B cell (primary cell): Measurements from ENCODE around the gene ART5. TPM values are rescaled to one million over a fixed set of nuclear protein-coding genes. Genes with fewer than 3 reads are reported as not detected.

Experiments
- ATAC-seq: fragments of 200-7000 bp; cut with Tn5 transposase; one replicate; pipeline ENCODE4 v1.10.0; 2021; ENCODE audit warnings: low read depth, mild to moderate bottlenecking, moderate number of reproducible peaks, moderate library complexity
- CTCF ChIA-PET: fragments of 350-600 bp; sonication (Branson Sonifier 250); formaldehyde crosslinking; loops from one replicate; lab custom pipeline; 2021; ENCODE audit warnings: antibody characterized with exemption, inconsistent platforms; lab: Charles Lee
- POLR2A ChIA-PET: fragments of 350-600 bp; sonication (Branson Sonifier 250); formaldehyde crosslinking; loops from one replicate; lab custom pipeline; 2021; ENCODE audit warnings: antibody characterized with exemption; lab: Charles Lee
- DNase-seq: peaks from one replicate; pipeline ENCODE4 v3.0.0; 2013
- H2AFZ ChIP-seq: 2 replicates; pipeline ENCODE4 v1.6.1; 2012; ENCODE audit warnings: mild to moderate bottlenecking, low read depth, low read length; ENCODE audit not compliant: insufficient read depth, poor library complexity, severe bottlenecking
- H3K27ac ChIP-seq, 2 donors: 1 replicate in 1 of 2; 2 replicates in 1 of 2; pipeline ENCODE4 v1.5.1; 2012 to 2013; ENCODE audit warnings: low read length in 2 of 2, mild to moderate bottlenecking in 2 of 2, moderate library complexity in 1 of 2
- H3K27me3 ChIP-seq, 4 experiments: fragments of 200-600 bp in 1 of 4; sonication (generic) in 1 of 4; replicated peaks in 1 of 4; 1 replicate in 2 of 4; 2 replicates in 2 of 4; pipeline versions ENCODE4 v1.6.1 to v1.7.0; 2013 to 2016; ENCODE audit warnings: low read length in 3 of 4, mild to moderate bottlenecking in 2 of 4, mixed read lengths in 1 of 4, moderate library complexity in 1 of 4; ENCODE audit not compliant: insufficient read depth in 4 of 4, control insufficient read depth in 3 of 4; ENCODE audit errors: control extremely low read depth in 1 of 4
- H3K36me3 ChIP-seq, 2 experiments: replicated peaks in 1 of 2; 1 replicate in 1 of 2; 2 replicates in 1 of 2; pipeline versions ENCODE4 v1.6.1 to v1.7.1; 2013; ENCODE audit warnings: low read length in 1 of 2; ENCODE audit not compliant: insufficient read depth in 2 of 2, control insufficient read depth in 1 of 2; ENCODE audit errors: control extremely low read depth in 1 of 2, extremely low read depth in 1 of 2
- H3K4me1 ChIP-seq, 2 donors: fragments of 200-600 bp in 1 of 2; sonication (generic) in 1 of 2; 1 replicate in 1 of 2; 2 replicates in 1 of 2; pipeline versions ENCODE4 v1.5.1 to v1.6.1; 2013 to 2017; ENCODE audit warnings: low read length in 2 of 2; ENCODE audit not compliant: control insufficient read depth in 2 of 2, insufficient read depth in 2 of 2
- H3K4me2 ChIP-seq: replicated peaks from 2 replicates; pipeline ENCODE3; 2012; ENCODE audit warnings: mild to moderate bottlenecking, low read depth, low read length; ENCODE audit not compliant: poor library complexity, severe bottlenecking
- H3K4me3 ChIP-seq, 5 experiments: fragments of 200-600 bp in 1 of 5; sonication (generic) in 1 of 5; 1 replicate in 3 of 5; 2 replicates in 2 of 5; pipeline versions ENCODE4 v1.5.1 to v1.7.0; 2011 to 2016; ENCODE audit warnings: low read length in 4 of 5, mild to moderate bottlenecking in 4 of 5, low read depth in 2 of 5, control low read depth in 1 of 5, moderate library complexity in 1 of 5; ENCODE audit not compliant: insufficient read depth in 1 of 5; ENCODE audit errors: control extremely low read depth in 1 of 5, extremely low read depth in 1 of 5
- H3K79me2 ChIP-seq: fragments of 200-600 bp; sonication (generic); one replicate; pipeline ENCODE4 v1.6.0; 2016; ENCODE audit warnings: low read length; ENCODE audit not compliant: control insufficient read depth, insufficient read depth
- H3K9ac ChIP-seq: fragments of 200-600 bp; sonication (generic); 2 replicates; pipeline ENCODE4 v1.6.1; 2017; ENCODE audit warnings: mild to moderate bottlenecking, low read length, moderate library complexity
- H3K9me3 ChIP-seq, 3 donors: one replicate each; pipeline versions ENCODE4 v1.6.1 to v1.7.1; 2013; ENCODE audit warnings: low read length in 2 of 3; ENCODE audit not compliant: control insufficient read depth in 2 of 3, insufficient read depth in 1 of 3; ENCODE audit errors: control extremely low read depth in 1 of 3
- H4K20me1 ChIP-seq: 2 replicates; pipeline ENCODE4 v1.6.0; 2012; ENCODE audit warnings: mild to moderate bottlenecking, low read length; ENCODE audit not compliant: insufficient read depth, control insufficient read depth, poor library complexity, severe bottlenecking
- H3K27ac Mint-ChIP-seq: one replicate; pipeline ENCODE4 v1.8.0; 2021; ENCODE audit warnings: mixed read lengths
- H3K27me3 Mint-ChIP-seq: one replicate; pipeline ENCODE4 v1.8.0; 2021; ENCODE audit warnings: mixed read lengths
- H3K4me1 Mint-ChIP-seq: one replicate; pipeline ENCODE4 v1.8.0; 2021; ENCODE audit warnings: mixed read lengths
- H3K4me3 Mint-ChIP-seq: one replicate; pipeline ENCODE4 v1.8.0; 2021; ENCODE audit warnings: mixed read lengths
- H3K9me3 Mint-ChIP-seq: one replicate; pipeline ENCODE4 v1.8.0; 2022; ENCODE audit warnings: mixed read lengths; ENCODE audit not compliant: insufficient read depth
- CTCF ChIP-seq: fragments of 200-600 bp; IDR thresholded peaks from one replicate; pipeline ENCODE4 v1.8.0; 2022; ENCODE audit warnings: antibody characterized with exemption, mild to moderate bottlenecking
- EZH2 ChIP-seq: IDR thresholded peaks from 2 replicates; pipeline ENCODE4 v1.6.1; 2012; ENCODE audit warnings: borderline replicate concordance, low read depth, mild to moderate bottlenecking, moderate library complexity, low read length; ENCODE audit not compliant: insufficient read depth, poor library complexity, severe bottlenecking
- WGBS: methylation state at CpG from one replicate; pipeline ENCODE4 v1.1.5; 2013; ENCODE audit warnings: missing lambda C conversion rate; ENCODE audit not compliant: insufficient coverage; 5-methylcytosine and 5-hydroxymethylcytosine counted together
- intact Hi-C: fragments of 100-400 bp; cut with micrococcal nuclease; formaldehyde crosslinking; loops from one replicate; pipeline ENCODE4 v1.10.0; 2022
- polyA plus RNA-seq: library from polyadenylated mRNA; depleted of rRNA; stranded (reverse); fragments of >200 nt; gene quantifications from 2 replicates; pipeline ENCODE4 v1.2.3, GENCODE V29; 2012
- total RNA-seq, 2 donors: library from RNA; stranded (reverse); fragments of 120-200 nt in 1 of 2; gene quantifications; 1 replicate in 1 of 2; 2 replicates in 1 of 2; pipeline versions ENCODE4 v1.2.3 to v1.2.4, GENCODE V29; 2013 to 2022

The ART5 gene
- total and polyA plus RNA-seq, 2 donors (not counting 1 experiment from before 2014, with no cell fraction given) = not detected

GRCh38 chr11:3662856-3663255, 21.1 kb upstream of the ART5 start:
- Histone ChIP-seq H4K20me1 (no peaks in the 10 kb centered on the region), H3K79me2 (no peaks in the 10 kb centered on the region), H3K27ac (no peak overlapping the region), H3K9me3 (no peaks in the 10 kb centered on the region), H2AFZ (no peak overlapping the region), H3K27me3 (no peaks in the 10 kb centered on the region), H3K4me3 (no peak overlapping the region), H3K36me3 (peaks cover 0 to 18% of the 10 kb centered on the region in 2 experiments), H3K9ac (no peak overlapping the region), H3K4me2 (no peak overlapping the region), H3K4me1 (no peaks in the 10 kb centered on the region)
- DNase-seq (no peak), ATAC-seq (no peak)
- CTCF ChIA-PET = no interaction called here
- no peak for TF ChIP-seq CTCF
- TF ChIP-seq EZH2 = no peak
- no peaks in the 10 kb centered on the region for H3K4me1 Mint-ChIP-seq
- POLR2A ChIA-PET = no interaction called here
- no peak overlapping the region for H3K4me3 Mint-ChIP-seq
- no peak overlapping the region for H3K27ac Mint-ChIP-seq
- intact Hi-C loops = no loop called here
- H3K9me3 Mint-ChIP-seq = no peaks in the 10 kb centered on the region
- peaks cover 7% of the 10 kb centered on the region for H3K27me3 Mint-ChIP-seq

GRCh38 chr11:3660960-3661359, 19.2 kb upstream of the ART5 start:
- no peak overlapping the region for H3K9ac ChIP-seq
- no peak overlapping the region for H3K4me2 ChIP-seq
- H3K36me3 ChIP-seq = peaks cover 0 to 9% of the 10 kb centered on the region in 2 experiments
- no peaks in the 10 kb centered on the region for H3K4me1 ChIP-seq
- no peak overlapping the region for H2AFZ ChIP-seq
- DNase-seq = no peak
- 77% methylated on average over 2 of the region's 2 CpGs for whole genome bisulfite sequencing
- TF ChIP-seq CTCF = no peak
- no peak for TF ChIP-seq EZH2
- Mint-ChIP-seq H3K9me3 (no peaks in the 10 kb centered on the region), H3K27ac (no peak overlapping the region), H3K4me1 (no peaks in the 10 kb centered on the region), H3K27me3 (peaks cover 7% of the 10 kb centered on the region), H3K4me3 (no peak overlapping the region)
- no peaks in the 10 kb centered on the region for H4K20me1 ChIP-seq
- POLR2A ChIA-PET = no interaction called here
- no peaks in the 10 kb centered on the region for H3K79me2 ChIP-seq
- intact Hi-C loops = no loop called here
- no peak overlapping the region for H3K27ac ChIP-seq
- no peak overlapping the region for H3K4me3 ChIP-seq
- no peaks in the 10 kb centered on the region for H3K27me3 ChIP-seq
- no peaks in the 10 kb centered on the region for H3K9me3 ChIP-seq
- CTCF ChIA-PET = no interaction called here
- ATAC-seq = no peak
